Adrenal gland (tissue), 12 donors: Measurements from ENCODE around the gene HLF. TPM values are rescaled to one million over a fixed set of nuclear protein-coding genes. Genes with fewer than 3 reads are reported as not detected.
A peak's percentile ranks its signal among the peaks of the same experiment; 100 is the strongest.

Source experiments
- DNase-seq, 7 donors: peaks; one replicate each; pipeline ENCODE4 v3.0.0-alpha.2; 2019 to 2020
- H3K27ac ChIP-seq, 5 donors: fragments of 200-600 bp; sonication (generic) in 4 of 5; 1 replicate in 3 of 5; 2 replicates in 2 of 5; pipeline versions ENCODE4 v1.5.1 to v1.8.0; 2016 to 2020; ENCODE audit warnings: mild to moderate bottlenecking in 1 of 5
- H3K27me3 ChIP-seq: fragments of 200-600 bp; 2 replicates; pipeline ENCODE4 v1.8.0; 2021
- H3K36me3 ChIP-seq, 2 donors: fragments of 200-600 bp; replicated peaks in 1 of 2; 1 replicate in 1 of 2; 2 replicates in 1 of 2; pipeline versions ENCODE4 v1.5.1 to v1.8.0; 2018 to 2022
- H3K4me1 ChIP-seq, 2 donors: fragments of 200-600 bp; replicated peaks in 1 of 2; 1 replicate in 1 of 2; 2 replicates in 1 of 2; pipeline versions ENCODE4 v1.5.1 to v1.8.0; 2018 to 2021
- H3K4me3 ChIP-seq, 4 donors: fragments of 200-600 bp; sonication (generic) in 3 of 4; one replicate each; pipeline ENCODE4 v1.5.1; 2016 to 2018
- H3K9me3 ChIP-seq, 3 donors: fragments of 200-600 bp; sonication (generic) in 1 of 3; replicated peaks in 1 of 3; 1 replicate in 2 of 3; 2 replicates in 1 of 3; pipeline versions ENCODE4 v1.5.1 to v1.8.0; 2016 to 2021
- POLR2A ChIP-seq, 2 donors: fragments of 450-650 bp; IDR thresholded peaks; one replicate each; pipeline ENCODE4 v1.6.1; 2017; ENCODE audit warnings: antibody characterized with exemption in 2 of 2, mild to moderate bottlenecking in 2 of 2, moderate library complexity in 1 of 2
- WGBS, 4 donors: extraction: QIAGEN DNeasy Blood & Tissue Kit in 2 of 4; methylation state at CpG; one replicate each; pipeline versions ENCODE4 v1.1.5 to v1.1.7; 2013 to 2017; 5-methylcytosine and 5-hydroxymethylcytosine counted together
- intact Hi-C, 2 donors: fragments of 100-400 bp; cut with DNase I; formaldehyde crosslinking; loops; one replicate each; pipeline versions ENCODE4 v1.14.1 to v1.15.0; 2022 to 2023
- polyA plus RNA-seq, 3 donors: library from polyadenylated mRNA; stranded (reverse); fragments of 200-250 nt in 2 of 3; fragments of 350-450 nt in 1 of 3; fragmentation: Illumina TruSeq in 1 of 3; extraction: RNeasy Lipid Tissue Mini Kit (QIAGEN cat#74804) in 1 of 3; gene quantifications; one replicate each; pipeline ENCODE4 v1.2.3, GENCODE V29; 2013 to 2014
- total RNA-seq, 9 donors: library from RNA; depleted of rRNA in 4 of 9; stranded (reverse); fragments of >200 nt in 4 of 9; fragments of 120-200 nt in 1 of 9; fragmentation: NEBNext Ultra II Directional in 1 of 9; extraction: Animal tissue kit (Norgen Biotek cat#: 25700) in 1 of 9; gene quantifications; one replicate each; pipeline versions ENCODE4 v1.1.0 to v1.2.4, GENCODE V29; 2013 to 2023
- TF ChIP-seq, protein P1 (sequence below), 6 experiments: fragments of 450-650 bp in 4 of 6; fragments of 200-600 bp in 2 of 6; sonication (generic) in 1 of 6; IDR thresholded peaks; 1 replicate in 5 of 6; 2 replicates in 1 of 6; pipeline versions ENCODE4 v1.5.1 to v1.8.0; 2016 to 2021; ENCODE audit warnings: antibody characterized with exemption in 6 of 6, mild to moderate bottlenecking in 2 of 6, moderate library complexity in 1 of 6
- donor health status: healthy with polysubstance abuse.
- donor health status: Bipolar disorder and iron deficiency.
- donor health status: DM: yes; HTN: yes; CAD: no.
- donor health status: DM: no; HTN: no; CAD: no.
- donor health status: DM: no; HTN: no; CAD: no.
- donor health status: DM: yes; HTN: yes; CAD: no.

HLF gene
- total and polyA plus RNA-seq, 12 donors: 1.3 to 74.3 (median 27.0) TPM

GRCh38 chr17:55238179-55238930 lies 26.4 kb upstream of the HLF start:
- no peaks in the 10 kb centered on the region for H3K36me3 ChIP-seq
- peaks cover 0 to 20% of the 10 kb centered on the region in 2 donors for H3K4me1 ChIP-seq
- WGBS, 4 donors: 0 to 1% (median 0%) methylated on average over 17 to 68 of the region's 68 CpGs
- H3K27ac ChIP-seq: peak overlapping the region in 4 of 5 donors; percentile 53 to 89 (median 74)
- peak overlapping the region in 2 of 4 donors; percentile 39 to 63 for H3K4me3 ChIP-seq
- intact Hi-C loops: loop anchor here in 1 of 2 donors (10.0 kb wide), 1 partner anchor 184 kb away; no protein-coding TSS in a partner anchor
- H3K9me3 ChIP-seq: no peaks in the 10 kb centered on the region
- peak; percentile 93 to 98 (median 94) for DNase-seq
- no peaks in the 10 kb centered on the region for H3K27me3 ChIP-seq
- TF ChIP-seq, protein P1, sequence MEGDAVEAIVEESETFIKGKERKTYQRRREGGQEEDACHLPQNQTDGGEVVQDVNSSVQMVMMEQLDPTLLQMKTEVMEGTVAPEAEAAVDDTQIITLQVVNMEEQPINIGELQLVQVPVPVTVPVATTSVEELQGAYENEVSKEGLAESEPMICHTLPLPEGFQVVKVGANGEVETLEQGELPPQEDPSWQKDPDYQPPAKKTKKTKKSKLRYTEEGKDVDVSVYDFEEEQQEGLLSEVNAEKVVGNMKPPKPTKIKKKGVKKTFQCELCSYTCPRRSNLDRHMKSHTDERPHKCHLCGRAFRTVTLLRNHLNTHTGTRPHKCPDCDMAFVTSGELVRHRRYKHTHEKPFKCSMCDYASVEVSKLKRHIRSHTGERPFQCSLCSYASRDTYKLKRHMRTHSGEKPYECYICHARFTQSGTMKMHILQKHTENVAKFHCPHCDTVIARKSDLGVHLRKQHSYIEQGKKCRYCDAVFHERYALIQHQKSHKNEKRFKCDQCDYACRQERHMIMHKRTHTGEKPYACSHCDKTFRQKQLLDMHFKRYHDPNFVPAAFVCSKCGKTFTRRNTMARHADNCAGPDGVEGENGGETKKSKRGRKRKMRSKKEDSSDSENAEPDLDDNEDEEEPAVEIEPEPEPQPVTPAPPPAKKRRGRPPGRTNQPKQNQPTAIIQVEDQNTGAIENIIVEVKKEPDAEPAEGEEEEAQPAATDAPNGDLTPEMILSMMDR (IDR thresholded peaks at IDR 0.05): no peak
- peak in 1 of 2 donors; percentile 84 for TF ChIP-seq POLR2A (IDR thresholded peaks at IDR 0.05)

DNA sequence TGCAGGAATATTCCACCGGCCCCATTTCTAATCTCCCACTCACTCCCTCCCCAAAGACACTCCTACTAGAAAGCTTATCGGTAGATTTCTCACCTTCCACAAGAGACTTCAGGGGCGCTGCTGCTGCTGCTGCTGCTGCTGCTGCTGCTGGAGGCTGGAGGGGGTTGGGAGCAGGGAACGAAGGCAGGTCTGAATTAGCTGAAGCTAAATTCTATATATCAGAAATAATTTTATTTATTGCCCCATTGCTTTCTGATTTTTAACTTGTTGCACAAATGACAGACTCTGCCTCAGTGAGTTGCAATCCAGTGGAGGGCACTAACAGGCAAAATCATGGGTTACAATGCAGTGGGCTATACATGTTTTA lies 25.8 kb upstream of the HLF start:
- DNase-seq: peak in 4 of 7 donors; percentile 21 to 68 (median 34)
- Histone ChIP-seq H3K27me3 (no peaks in the 10 kb centered on the region), H3K9me3 (no peaks in the 10 kb centered on the region), H3K36me3 (no peaks in the 10 kb centered on the region), H3K27ac (peak overlapping the region in 3 of 5 donors; percentile 53 to 89 (median 84)), H3K4me1 (peaks cover 0 to 20% of the 10 kb centered on the region in 2 donors), H3K4me3 (peak overlapping the region in 2 of 4 donors; percentile 39 to 63)
- intact Hi-C loops: loop anchor here in 1 of 2 donors (10.0 kb wide), 1 partner anchor 184 kb away; no protein-coding TSS in a partner anchor
- WGBS, 4 donors: 1 to 3% (median 1%) methylated on average over 4 of the region's 4 CpGs
- TF ChIP-seq, protein P1 (IDR thresholded peaks at IDR 0.05): no peak
- TF ChIP-seq POLR2A (IDR thresholded peaks at IDR 0.05): no peak

DNA sequence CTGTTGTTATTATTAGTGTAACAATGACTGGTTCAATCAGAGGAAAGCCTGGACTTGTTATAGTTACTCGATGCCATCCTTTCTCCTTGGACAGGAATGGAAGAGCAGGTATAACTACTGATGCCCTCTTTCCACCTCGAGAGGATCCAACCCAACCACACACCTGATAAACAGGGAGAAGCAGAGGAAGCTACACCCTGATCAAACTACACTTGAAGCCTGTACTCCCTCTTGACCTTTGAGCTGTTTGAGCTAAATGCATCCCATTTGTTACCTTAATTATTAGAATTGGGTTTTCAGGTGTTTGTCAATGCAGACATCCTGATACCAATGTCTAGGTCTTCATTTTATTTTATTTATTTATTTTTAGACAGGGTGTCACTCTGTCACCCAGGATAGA lies 23.7 kb upstream of the HLF start:
- intact Hi-C loops: no loop called here
- no peaks in the 10 kb centered on the region for H3K9me3 ChIP-seq
- H3K27me3 ChIP-seq: peaks cover 6% of the 10 kb centered on the region
- H3K4me3 ChIP-seq: no peak overlapping the region
- no peaks in the 10 kb centered on the region for H3K36me3 ChIP-seq
- TF ChIP-seq, protein P1 (IDR thresholded peaks at IDR 0.05): no peak
- TF ChIP-seq POLR2A (IDR thresholded peaks at IDR 0.05): no peak
- no peak for DNase-seq
- 85 to 90% (median 89%) methylated on average over 2 of the region's 2 CpGs for WGBS, 4 donors
- H3K4me1 ChIP-seq: peaks cover 0 to 20% of the 10 kb centered on the region in 2 donors
- no peak overlapping the region for H3K27ac ChIP-seq

GRCh38 chr17:55242476-55242875 lies 22.3 kb upstream of the HLF start:
- no peak for DNase-seq
- H3K4me1 ChIP-seq: peaks cover 0 to 15% of the 10 kb centered on the region in 2 donors
- TF ChIP-seq, protein P1 (IDR thresholded peaks at IDR 0.05): no peak
- TF ChIP-seq POLR2A (IDR thresholded peaks at IDR 0.05): no peak
- no peak overlapping the region for H3K27ac ChIP-seq
- no peaks in the 10 kb centered on the region for H3K9me3 ChIP-seq
- no peaks in the 10 kb centered on the region for H3K36me3 ChIP-seq
- peaks cover 6% of the 10 kb centered on the region for H3K27me3 ChIP-seq
- intact Hi-C loops: no loop called here
- no peak overlapping the region for H3K4me3 ChIP-seq
- WGBS, 4 donors: 84 to 92% (median 87%) methylated on average over 2 of the region's 2 CpGs
